ENCODE data around the gene MMP10.

Gene MMP10
- 0 reads per million in 3 donors for total RNA-seq

- DNase-seq, result no peak
- Histone ChIP-seq H3K27ac (ENCODE audit: insufficient read depth, low read length, poor library complexity, severe bottlenecking) (no peak within 1 kb of the TSS), H3K27me3 (replicated peaks; ENCODE audit: control insufficient read depth, insufficient read depth, low read length, poor library complexity, severe bottlenecking) (no peaks in the 10 kb centered on the region), H3K9me3 (ENCODE audit: control insufficient read depth, low read length) (no peaks in the 10 kb centered on the region), H3K36me3 (ENCODE audit: control insufficient read depth, insufficient read depth, low read length) (no peaks in the 10 kb centered on the region), H3K4me3 (ENCODE audit: insufficient read depth, low read depth, low read length, poor library complexity, severe bottlenecking) (no peak within 1 kb of the TSS), H3K4me1 (ENCODE audit: control insufficient read depth, insufficient read depth, low read length, poor library complexity, severe bottlenecking) (no peaks in the 10 kb centered on the region)
Measured at GRCh38 chr11:102780491-102780918, at the start of gene MMP10. TSS of gene MMP10 (minus strand) at chr11:102780628. CDS start at chr11:102780591, 37 bp downstream.

- Histone ChIP-seq H3K9me3 (ENCODE audit: control insufficient read depth, low read length) (no peaks in the 10 kb centered on the region), H3K4me3 (ENCODE audit: insufficient read depth, low read depth, low read length, poor library complexity, severe bottlenecking) (no peak overlapping the region), H3K27ac (ENCODE audit: insufficient read depth, low read length, poor library complexity, severe bottlenecking) (no peak overlapping the region), H3K27me3 (replicated peaks; ENCODE audit: control insufficient read depth, insufficient read depth, low read length, poor library complexity, severe bottlenecking) (no peaks in the 10 kb centered on the region), H3K4me1 (ENCODE audit: control insufficient read depth, insufficient read depth, low read length, poor library complexity, severe bottlenecking) (no peaks in the 10 kb centered on the region), H3K36me3 (ENCODE audit: control insufficient read depth, insufficient read depth, low read length) (no peaks in the 10 kb centered on the region)
- DNase-seq, result no peak
Measured at GRCh38 chr11:102829316-102830000, 49.0 kb upstream of the MMP10 start.

DNA sequence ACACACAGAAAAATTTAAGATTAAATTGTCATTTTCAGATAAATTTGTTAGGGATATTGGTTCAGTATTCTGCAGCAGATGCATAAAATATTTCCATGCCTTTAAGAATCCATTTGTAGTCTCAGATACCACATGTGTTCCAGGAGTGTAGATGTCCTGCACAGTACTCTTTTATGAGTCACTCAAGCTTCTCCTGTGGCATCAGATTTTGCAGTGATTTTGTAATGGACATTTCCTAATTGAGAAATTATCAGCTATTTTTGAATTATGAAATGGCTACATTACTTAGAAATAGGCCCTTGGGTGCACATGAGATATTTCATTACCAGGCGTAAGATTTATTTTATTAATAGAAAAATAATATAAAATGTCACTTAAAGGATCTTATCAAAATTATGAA is 44.1 kb upstream of the MMP10 start:
- H3K4me3 ChIP-seq (ENCODE audit: insufficient read depth, low read depth, low read length, poor library complexity, severe bottlenecking), result no peak overlapping the region

GRCh38 chr11:102819491-102819890 is 39.1 kb upstream of the MMP10 start:
- Histone ChIP-seq H3K27me3 (replicated peaks; ENCODE audit: control insufficient read depth, insufficient read depth, low read length, poor library complexity, severe bottlenecking) (no peaks in the 10 kb centered on the region), H3K9me3 (ENCODE audit: control insufficient read depth, low read length) (no peaks in the 10 kb centered on the region), H3K27ac (ENCODE audit: insufficient read depth, low read length, poor library complexity, severe bottlenecking) (no peak overlapping the region), H3K36me3 (ENCODE audit: control insufficient read depth, insufficient read depth, low read length) (no peaks in the 10 kb centered on the region), H3K4me1 (ENCODE audit: control insufficient read depth, insufficient read depth, low read length, poor library complexity, severe bottlenecking) (no peaks in the 10 kb centered on the region), H3K4me3 (ENCODE audit: insufficient read depth, low read depth, low read length, poor library complexity, severe bottlenecking) (no peak overlapping the region)
- no peak for DNase-seq

More for the DNA sequence above, 44.1 kb upstream of the MMP10 start:
- H3K9me3 ChIP-seq (ENCODE audit: control insufficient read depth, low read length), result no peaks in the 10 kb centered on the region
- no peaks in the 10 kb centered on the region for H3K4me1 ChIP-seq (ENCODE audit: control insufficient read depth, insufficient read depth, low read length, poor library complexity, severe bottlenecking)
- no peak for DNase-seq
- H3K36me3 ChIP-seq (ENCODE audit: control insufficient read depth, insufficient read depth, low read length), result no peaks in the 10 kb centered on the region
- no peaks in the 10 kb centered on the region for H3K27me3 ChIP-seq (replicated peaks; ENCODE audit: control insufficient read depth, insufficient read depth, low read length, poor library complexity, severe bottlenecking)
- H3K27ac ChIP-seq (ENCODE audit: insufficient read depth, low read length, poor library complexity, severe bottlenecking), result no peak overlapping the region

DNA sequence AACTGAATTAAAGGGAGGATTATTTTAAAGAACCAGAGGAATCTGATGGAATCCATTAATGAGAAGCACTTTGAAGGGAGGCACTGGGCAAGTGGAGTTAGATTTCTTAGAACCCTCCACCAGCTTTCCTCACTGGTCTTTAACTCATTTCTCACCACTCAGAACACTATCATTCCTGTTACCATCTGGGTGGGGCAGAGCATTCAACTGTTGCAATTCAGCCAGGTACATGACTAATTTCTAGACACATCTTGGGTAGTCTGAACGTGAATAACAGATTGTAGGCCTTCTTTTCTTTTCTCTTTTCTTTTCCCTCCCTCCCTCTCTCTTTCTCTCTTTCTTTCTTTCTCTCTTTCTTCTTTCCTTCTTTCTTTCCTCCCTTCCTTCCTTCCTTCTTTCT is 33.1 kb upstream of the MMP10 start:
- H3K27ac ChIP-seq (ENCODE audit: insufficient read depth, low read length, poor library complexity, severe bottlenecking), result no peak overlapping the region

GRCh38 chr11:102812188-102812587 is 31.8 kb upstream of the MMP10 start:
- Histone ChIP-seq H3K9me3 (ENCODE audit: control insufficient read depth, low read length) (no peaks in the 10 kb centered on the region), H3K4me1 (ENCODE audit: control insufficient read depth, insufficient read depth, low read length, poor library complexity, severe bottlenecking) (no peaks in the 10 kb centered on the region), H3K27ac (ENCODE audit: insufficient read depth, low read length, poor library complexity, severe bottlenecking) (no peak overlapping the region), H3K36me3 (ENCODE audit: control insufficient read depth, insufficient read depth, low read length) (no peaks in the 10 kb centered on the region), H3K4me3 (ENCODE audit: insufficient read depth, low read depth, low read length, poor library complexity, severe bottlenecking) (no peak overlapping the region), H3K27me3 (replicated peaks; ENCODE audit: control insufficient read depth, insufficient read depth, low read length, poor library complexity, severe bottlenecking) (no peaks in the 10 kb centered on the region)
- DNase-seq, result no peak

More for the DNA sequence above, 33.1 kb upstream of the MMP10 start:
- Histone ChIP-seq H3K9me3 (ENCODE audit: control insufficient read depth, low read length) (no peaks in the 10 kb centered on the region), H3K4me3 (ENCODE audit: insufficient read depth, low read depth, low read length, poor library complexity, severe bottlenecking) (no peak overlapping the region), H3K36me3 (ENCODE audit: control insufficient read depth, insufficient read depth, low read length) (no peaks in the 10 kb centered on the region), H3K4me1 (ENCODE audit: control insufficient read depth, insufficient read depth, low read length, poor library complexity, severe bottlenecking) (no peaks in the 10 kb centered on the region), H3K27me3 (replicated peaks; ENCODE audit: control insufficient read depth, insufficient read depth, low read length, poor library complexity, severe bottlenecking) (no peaks in the 10 kb centered on the region)
- no peak for DNase-seq

GRCh38 chr11:102810950-102811660 is 30.7 kb upstream of the MMP10 start:
- H3K4me3 ChIP-seq (ENCODE audit: insufficient read depth, low read depth, low read length, poor library complexity, severe bottlenecking), result no peak overlapping the region
- H3K27ac ChIP-seq (ENCODE audit: insufficient read depth, low read length, poor library complexity, severe bottlenecking), result no peak overlapping the region
- H3K36me3 ChIP-seq (ENCODE audit: control insufficient read depth, insufficient read depth, low read length), result no peaks in the 10 kb centered on the region
- no peaks in the 10 kb centered on the region for H3K9me3 ChIP-seq (ENCODE audit: control insufficient read depth, low read length)
- H3K27me3 ChIP-seq (replicated peaks; ENCODE audit: control insufficient read depth, insufficient read depth, low read length, poor library complexity, severe bottlenecking), result no peaks in the 10 kb centered on the region
- H3K4me1 ChIP-seq (ENCODE audit: control insufficient read depth, insufficient read depth, low read length, poor library complexity, severe bottlenecking), result no peaks in the 10 kb centered on the region
- no peak for DNase-seq

- no peaks in the 10 kb centered on the region for H3K27me3 ChIP-seq (replicated peaks; ENCODE audit: control insufficient read depth, insufficient read depth, low read length, poor library complexity, severe bottlenecking)
- H3K4me1 ChIP-seq (ENCODE audit: control insufficient read depth, insufficient read depth, low read length, poor library complexity, severe bottlenecking), result no peaks in the 10 kb centered on the region
- no peak overlapping the region for H3K4me3 ChIP-seq (ENCODE audit: insufficient read depth, low read depth, low read length, poor library complexity, severe bottlenecking)
- H3K36me3 ChIP-seq (ENCODE audit: control insufficient read depth, insufficient read depth, low read length), result no peaks in the 10 kb centered on the region
- no peak for DNase-seq
- H3K27ac ChIP-seq (ENCODE audit: insufficient read depth, low read length, poor library complexity, severe bottlenecking), result no peak overlapping the region
- no peaks in the 10 kb centered on the region for H3K9me3 ChIP-seq (ENCODE audit: control insufficient read depth, low read length)
Measured at GRCh38 chr11:102809971-102810370, 29.5 kb upstream of the MMP10 start.

GRCh38 chr11:102807921-102808320 is 27.5 kb upstream of the MMP10 start:
- Histone ChIP-seq H3K4me3 (ENCODE audit: insufficient read depth, low read depth, low read length, poor library complexity, severe bottlenecking) (no peak overlapping the region), H3K9me3 (ENCODE audit: control insufficient read depth, low read length) (no peaks in the 10 kb centered on the region), H3K36me3 (ENCODE audit: control insufficient read depth, insufficient read depth, low read length) (no peaks in the 10 kb centered on the region), H3K4me1 (ENCODE audit: control insufficient read depth, insufficient read depth, low read length, poor library complexity, severe bottlenecking) (no peaks in the 10 kb centered on the region), H3K27me3 (replicated peaks; ENCODE audit: control insufficient read depth, insufficient read depth, low read length, poor library complexity, severe bottlenecking) (no peaks in the 10 kb centered on the region), H3K27ac (ENCODE audit: insufficient read depth, low read length, poor library complexity, severe bottlenecking) (no peak overlapping the region)
- no peak for DNase-seq

DNA sequence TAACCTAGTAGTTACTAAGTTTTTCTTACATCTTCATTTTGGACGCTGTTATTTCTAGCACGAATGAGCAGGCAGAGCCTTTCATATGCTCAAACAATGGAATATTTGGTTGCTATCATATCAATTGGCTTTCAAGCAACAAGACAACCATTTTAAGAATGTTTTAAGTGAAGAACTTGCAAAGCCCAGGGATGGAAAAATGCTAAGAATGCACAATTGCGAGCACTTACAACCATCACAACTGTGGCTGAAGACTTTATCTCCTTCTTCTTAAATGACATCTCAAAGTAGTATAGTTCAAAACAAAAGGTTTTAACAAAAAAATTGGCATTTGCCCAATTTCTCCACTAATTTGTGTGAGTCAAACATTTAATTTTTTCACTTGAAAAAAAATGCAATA is 25.9 kb upstream of the MMP10 start:
- H3K36me3 ChIP-seq (ENCODE audit: control insufficient read depth, insufficient read depth, low read length), result no peaks in the 10 kb centered on the region
- no peak overlapping the region for H3K27ac ChIP-seq (ENCODE audit: insufficient read depth, low read length, poor library complexity, severe bottlenecking)
- no peaks in the 10 kb centered on the region for H3K27me3 ChIP-seq (replicated peaks; ENCODE audit: control insufficient read depth, insufficient read depth, low read length, poor library complexity, severe bottlenecking)
- H3K4me3 ChIP-seq (ENCODE audit: insufficient read depth, low read depth, low read length, poor library complexity, severe bottlenecking), result no peak overlapping the region
- DNase-seq, result no peak
- H3K4me1 ChIP-seq (ENCODE audit: control insufficient read depth, insufficient read depth, low read length, poor library complexity, severe bottlenecking), result no peaks in the 10 kb centered on the region
- H3K9me3 ChIP-seq (ENCODE audit: control insufficient read depth, low read length), result no peaks in the 10 kb centered on the region

Measured in effector memory CD4-positive, alpha-beta T cell (primary cell).